Endodermal cell (in vitro differentiated cells): Measurements from ENCODE around the gene SDCCAG8. TPM values are rescaled to one million over a fixed set of nuclear protein-coding genes. Genes with fewer than 3 reads are reported as not detected.

Source experiments
- DNase-seq: peaks from one replicate; pipeline ENCODE4 v3.0.0-alpha.2; 2017
- H3K27ac ChIP-seq: 2 replicates; pipeline ENCODE4 v1.5.1; 2013; ENCODE audit warnings: mild to moderate bottlenecking, low read depth, low read length, moderate library complexity
- H3K27me3 ChIP-seq: 2 replicates; pipeline ENCODE4 v1.6.1; 2013; ENCODE audit warnings: mild to moderate bottlenecking, low read length, moderate library complexity; ENCODE audit not compliant: insufficient read depth, control insufficient read depth, poor library complexity, severe bottlenecking
- H3K36me3 ChIP-seq: 2 replicates; pipeline ENCODE4 v1.7.0; 2013; ENCODE audit warnings: mild to moderate bottlenecking, low read length, moderate library complexity; ENCODE audit not compliant: control insufficient read depth, insufficient read depth
- H3K4me1 ChIP-seq: one replicate; pipeline ENCODE4 v1.7.0; 2013; ENCODE audit warnings: low read length; ENCODE audit not compliant: control insufficient read depth, insufficient read depth
- H3K4me3 ChIP-seq: 2 replicates; pipeline ENCODE4 v1.5.1; 2013; ENCODE audit warnings: mild to moderate bottlenecking, low read length, moderate library complexity
- H3K9ac ChIP-seq: 2 replicates; pipeline ENCODE4 v1.6.1; 2013; ENCODE audit warnings: mild to moderate bottlenecking, low read length, moderate library complexity; ENCODE audit not compliant: poor library complexity, severe bottlenecking; ENCODE audit errors: extremely low read depth
- H3K9me3 ChIP-seq: 2 replicates; pipeline ENCODE4 v1.6.1; 2013; ENCODE audit warnings: mild to moderate bottlenecking, low read length, moderate library complexity; ENCODE audit not compliant: control insufficient read depth
- H3K27ac Mint-ChIP-seq: 2 replicates; pipeline ENCODE4 v1.8.0; 2020; ENCODE audit warnings: mixed read lengths
- H3K27me3 Mint-ChIP-seq: 2 replicates; pipeline ENCODE4 v1.8.0; 2021; ENCODE audit warnings: mild to moderate bottlenecking, mixed read lengths; ENCODE audit not compliant: insufficient read depth
- H3K36me3 Mint-ChIP-seq: 2 replicates; pipeline ENCODE4 v1.8.0; 2020; ENCODE audit warnings: low read depth, mixed read lengths
- H3K4me1 Mint-ChIP-seq: 2 replicates; pipeline ENCODE4 v1.8.0; 2020; ENCODE audit warnings: mixed read lengths
- H3K4me3 Mint-ChIP-seq: 2 replicates; pipeline ENCODE4 v1.8.0; 2020; ENCODE audit warnings: mild to moderate bottlenecking, moderate library complexity, mixed read lengths
- H3K9me3 Mint-ChIP-seq: 2 replicates; pipeline ENCODE4 v1.8.0; 2020; ENCODE audit warnings: mild to moderate bottlenecking, mixed read lengths
- CTCF ChIP-seq: fragments of 200-600 bp; sonication (generic); conservative IDR thresholded peaks from 2 replicates; pipeline ENCODE4 v1.5.0; 2021; ENCODE audit warnings: antibody characterized with exemption, mild to moderate bottlenecking
- WGBS, 2 experiments: methylation state at CpG; one replicate each; pipeline versions ENCODE4 v1.1.5 to v1.1.7; 2013; ENCODE audit warnings: missing lambda C conversion rate in 2 of 2, mixed read lengths in 1 of 2; ENCODE audit not compliant: insufficient coverage in 1 of 2, insufficient read length in 1 of 2; 5-methylcytosine and 5-hydroxymethylcytosine counted together
- total RNA-seq, 2 donors: library from RNA; stranded (reverse); fragmentation: NEBNext Ultra II Directional in 1 of 2; extraction: Animal tissue kit (Norgen Biotek cat#: 25700) in 1 of 2; gene quantifications; 2 replicates in 1 of 2; 3 replicates in 1 of 2; pipeline ENCODE4 v1.2.1, GENCODE V29; 2021

Gene SDCCAG8
- total RNA-seq, 2 donors from 2014 or later = 19.8 to 27.5 TPM

GRCh38 chr1:243428617-243429342 lies 172.9 kb downstream of the SDCCAG8 start:
- no peak overlapping the region for H3K27ac ChIP-seq
- WGBS, 2 experiments = 91 to 92% methylated on average over 8 to 9 of the region's 9 CpGs

GRCh38 chr1:243431591-243431990 lies 175.8 kb downstream of the SDCCAG8 start:
- Histone ChIP-seq H3K27me3 (no peaks in the 10 kb centered on the region), H3K9ac (no peak overlapping the region), H3K4me3 (no peak overlapping the region), H3K9me3 (no peaks in the 10 kb centered on the region), H3K4me1 (no peaks in the 10 kb centered on the region), H3K36me3 (no peaks in the 10 kb centered on the region), H3K27ac (no peak overlapping the region)
- no peak for DNase-seq
- H3K4me3 Mint-ChIP-seq = no peak overlapping the region
- no peak overlapping the region for H3K27ac Mint-ChIP-seq
- no peak for TF ChIP-seq CTCF
- peaks cover 4% of the 10 kb centered on the region for H3K36me3 Mint-ChIP-seq
- H3K9me3 Mint-ChIP-seq = no peaks in the 10 kb centered on the region
- peaks cover 6% of the 10 kb centered on the region for H3K4me1 Mint-ChIP-seq
- no peaks in the 10 kb centered on the region for H3K27me3 Mint-ChIP-seq
- WGBS, 2 experiments = 91% methylated on average over 3 of the region's 5 CpGs; no CpG with 5 or more reads in 1 of the 2 experiments

More at GRCh38 chr1:243428617-243429342, 172.9 kb downstream of the SDCCAG8 start:
- no peak overlapping the region for H3K27ac Mint-ChIP-seq
- no peaks in the 10 kb centered on the region for H3K27me3 Mint-ChIP-seq
- Histone ChIP-seq H3K4me1 (no peaks in the 10 kb centered on the region), H3K27me3 (no peaks in the 10 kb centered on the region), H3K4me3 (no peak overlapping the region), H3K36me3 (no peaks in the 10 kb centered on the region), H3K9me3 (no peaks in the 10 kb centered on the region), H3K9ac (no peak overlapping the region)
- no peak for DNase-seq
- H3K4me3 Mint-ChIP-seq = no peak overlapping the region
- no peaks in the 10 kb centered on the region for H3K9me3 Mint-ChIP-seq
- H3K4me1 Mint-ChIP-seq = no peaks in the 10 kb centered on the region
- peaks cover 4% of the 10 kb centered on the region for H3K36me3 Mint-ChIP-seq
- TF ChIP-seq CTCF = no peak

- peaks cover 4% of the 10 kb centered on the region for H3K36me3 Mint-ChIP-seq
- 82 to 100% methylated on average over 1 of the region's 3 CpGs for WGBS, 2 experiments
- no peaks in the 10 kb centered on the region for H3K27me3 Mint-ChIP-seq
- no peaks in the 10 kb centered on the region for H3K9me3 Mint-ChIP-seq
- no peak overlapping the region for H3K4me3 Mint-ChIP-seq
- no peak overlapping the region for H3K27ac Mint-ChIP-seq
- Histone ChIP-seq H3K27ac (no peak overlapping the region), H3K27me3 (no peaks in the 10 kb centered on the region), H3K9ac (no peak overlapping the region), H3K9me3 (no peaks in the 10 kb centered on the region), H3K4me1 (no peaks in the 10 kb centered on the region), H3K4me3 (no peak overlapping the region), H3K36me3 (no peaks in the 10 kb centered on the region)
- peaks cover 6% of the 10 kb centered on the region for H3K4me1 Mint-ChIP-seq
- no peak for TF ChIP-seq CTCF
- no peak for DNase-seq
Observed at GRCh38 chr1:243432136-243432535, 176.3 kb downstream of the SDCCAG8 start.
